MCF 10A (cell line): ENCODE results near the gene ZNF132. TPM values are rescaled to one million over a fixed set of nuclear protein-coding genes. Genes with fewer than 3 reads are reported as not detected.

Experiments
- BruUV-seq: library from RNA; stranded (reverse); fragments of 400-500 nt; replicated peaks from 2 replicates; lab custom pipeline; 2021; lab: Mats Ljungman, UMichigan
- CTCF ChIA-PET: fragments of 300-600 bp; sonication (Branson Sonifier 250); formaldehyde crosslinking; extraction: SDS; loops from one replicate; lab custom pipeline; 2021; ENCODE audit warnings: antibody characterized with exemption, inconsistent platforms; lab: Yijun Ruan, JAX
- POLR2A ChIA-PET: fragments of 300-600, 350-650 bp; sonication (Branson Sonifier 250); formaldehyde crosslinking; extraction: SDS; loops from one replicate; lab custom pipeline; 2020; ENCODE audit warnings: antibody characterized with exemption, inconsistent platforms; lab: Yijun Ruan, JAX
- DNase-seq: peaks from one replicate; pipeline ENCODE4 v3.0.0-alpha.2; 2018; ENCODE audit not compliant: unreplicated experiment
- H3K27ac Mint-ChIP-seq: one replicate; pipeline ENCODE4 v1.8.0; 2022; ENCODE audit warnings: mild to moderate bottlenecking, low read depth, mixed read lengths; ENCODE audit not compliant: unreplicated experiment
- H3K27me3 Mint-ChIP-seq: one replicate; pipeline ENCODE4 v1.8.0; 2022; ENCODE audit warnings: mixed read lengths; ENCODE audit not compliant: insufficient read depth, unreplicated experiment
- H3K36me3 Mint-ChIP-seq: one replicate; pipeline ENCODE4 v1.8.0; 2022; ENCODE audit warnings: mild to moderate bottlenecking, moderate library complexity, mixed read lengths; ENCODE audit not compliant: insufficient read depth, unreplicated experiment
- H3K4me1 Mint-ChIP-seq: one replicate; pipeline ENCODE4 v1.8.0; 2022; ENCODE audit warnings: mixed read lengths; ENCODE audit not compliant: insufficient read depth, unreplicated experiment
- H3K4me3 Mint-ChIP-seq: one replicate; pipeline ENCODE4 v1.8.0; 2022; ENCODE audit warnings: mild to moderate bottlenecking, moderate library complexity, mixed read lengths; ENCODE audit not compliant: unreplicated experiment
- H3K9me3 Mint-ChIP-seq: one replicate; pipeline ENCODE4 v1.8.0; 2022; ENCODE audit warnings: mixed read lengths; ENCODE audit not compliant: unreplicated experiment
- CTCF ChIP-seq: fragments of 200-600 bp; IDR thresholded peaks from one replicate; pipeline ENCODE4 v1.8.0; 2022; ENCODE audit warnings: antibody characterized with exemption, mild to moderate bottlenecking; ENCODE audit not compliant: unreplicated experiment
- intact Hi-C: fragments of 100-400 bp; cut with micrococcal nuclease; formaldehyde crosslinking; loops from 2 replicates; pipeline ENCODE4 v1.14.1; 2022
- total RNA-seq: library from RNA; stranded (reverse); gene quantifications from 2 replicates; pipeline ENCODE4 v1.2.3, GENCODE V29; 2022

ZNF132 gene
- total RNA-seq, 1 experiment from 2014 or later, result not detected

GRCh38 chr19:58398545-58398944, 41.4 kb downstream of the ZNF132 start:
- no peaks in the 10 kb centered on the region for H3K27me3 Mint-ChIP-seq
- peaks cover 30% of the 10 kb centered on the region for H3K36me3 Mint-ChIP-seq
- no peak for TF ChIP-seq CTCF
- no peak for DNase-seq
- no peak overlapping the region for H3K4me3 Mint-ChIP-seq
- H3K4me1 Mint-ChIP-seq, result peaks cover 31% of the 10 kb centered on the region
- intact Hi-C loops, result no loop called here
- CTCF ChIA-PET, result no interaction called here
- H3K27ac Mint-ChIP-seq, result no peak overlapping the region
- POLR2A ChIA-PET, result interaction anchor here (0.7 to 4.7 kb wide), 2 partner anchors 10 to 120 kb away, joined by 4 to 22 read pairs; partner anchors contain the start of gene RPS5
- H3K9me3 Mint-ChIP-seq, result no peaks in the 10 kb centered on the region
- BruUV-seq, result no TSS peak

GRCh38 chr19:58398087-58398486, 41.9 kb downstream of the ZNF132 start:
- intact Hi-C loops, result no loop called here
- TF ChIP-seq CTCF, result no peak
- ChIA-PET CTCF (no interaction called here), POLR2A (interaction anchor here (4.7 kb wide), 1 partner anchor 9 kb away, joined by 22 read pairs; the partner anchor contains the start of gene RPS5)
- Mint-ChIP-seq H3K4me1 (peaks cover 33% of the 10 kb centered on the region), H3K36me3 (peaks cover 35% of the 10 kb centered on the region), H3K27ac (no peak overlapping the region), H3K9me3 (no peaks in the 10 kb centered on the region), H3K4me3 (no peak overlapping the region), H3K27me3 (no peaks in the 10 kb centered on the region)
- no TSS peak for BruUV-seq
- no peak for DNase-seq

DNA sequence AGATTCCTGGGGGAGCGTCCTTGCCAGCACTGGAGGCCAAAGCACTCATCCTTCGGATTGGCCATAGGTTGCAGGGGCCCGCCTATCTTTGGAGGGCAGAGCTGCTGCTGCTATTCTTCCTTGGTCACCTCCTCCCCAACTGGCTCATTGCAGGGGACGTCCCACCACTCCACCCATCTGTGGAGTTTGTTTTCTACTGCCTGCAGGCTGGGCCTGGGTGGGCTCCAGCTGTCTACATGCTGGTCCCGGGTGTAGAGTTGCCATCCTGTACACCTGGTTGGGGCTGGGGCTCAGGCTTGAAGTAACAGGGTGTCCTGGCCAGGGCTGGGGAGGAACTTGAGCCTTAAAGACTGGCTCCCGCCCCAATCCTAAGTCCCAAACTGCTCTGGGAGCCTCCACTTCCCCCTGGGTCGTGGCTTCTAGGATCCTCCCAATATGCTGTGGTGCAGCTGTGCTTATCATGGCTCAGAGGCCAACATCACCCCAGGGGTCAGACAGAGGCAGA, 42.4 kb downstream of the ZNF132 start:
- intact Hi-C loops, result no loop called here
- Mint-ChIP-seq H3K36me3 (peaks cover 40% of the 10 kb centered on the region), H3K27ac (no peak overlapping the region), H3K4me3 (no peak overlapping the region), H3K4me1 (peaks cover 33% of the 10 kb centered on the region), H3K9me3 (no peaks in the 10 kb centered on the region), H3K27me3 (no peaks in the 10 kb centered on the region)
- ChIA-PET CTCF (no interaction called here), POLR2A (interaction anchor here (4.7 kb wide), 1 partner anchor 9 kb away, joined by 22 read pairs; the partner anchor contains the start of gene RPS5)
- TSS peak; percentile 0 for BruUV-seq
- DNase-seq, result no peak
- no peak for TF ChIP-seq CTCF

- Mint-ChIP-seq H3K4me3 (no peak overlapping the region), H3K27me3 (no peaks in the 10 kb centered on the region), H3K36me3 (peaks cover 46% of the 10 kb centered on the region), H3K27ac (no peak overlapping the region), H3K4me1 (peaks cover 33% of the 10 kb centered on the region), H3K9me3 (no peaks in the 10 kb centered on the region)
- DNase-seq, result no peak
- intact Hi-C loops, result no loop called here
- no peak for TF ChIP-seq CTCF
- ChIA-PET POLR2A (interaction anchor here (4.7 kb wide), 1 partner anchor 8 kb away, joined by 22 read pairs; the partner anchor contains the start of gene RPS5), CTCF (no interaction called here)
- no TSS peak for BruUV-seq
These were observed 43.0 kb downstream of the ZNF132 start for GRCh38 chr19:58396691-58397532.
